A673 (cell line): Measurements from ENCODE around the gene RDH13. TPM values are rescaled to one million over a fixed set of nuclear protein-coding genes. Genes with fewer than 3 reads are reported as not detected.
"Not testable (repeated sequence)": the region's sequence is repeated elsewhere in the genome, so short reads cannot be mapped to it uniquely, and the experiment has no call there.

ENCODE experiments used
- BruUV-seq: library from RNA; stranded (reverse); fragments of 400-500 nt; replicated peaks from 2 replicates; lab custom pipeline; 2021; lab: Mats Ljungman, UMichigan
- CTCF ChIA-PET: fragments of 300-600 bp; sonication (Branson Sonifier 250); formaldehyde crosslinking; loops from one replicate; lab custom pipeline; 2022; ENCODE audit warnings: antibody characterized with exemption; lab: Charles Lee
- POLR2A ChIA-PET: fragments of 300-600 bp; sonication (Branson Sonifier 250); formaldehyde crosslinking; loops from one replicate; lab custom pipeline; 2022; ENCODE audit warnings: antibody characterized with exemption; ENCODE audit not compliant: low non-redundant PET; lab: Charles Lee
- DNase-seq: peaks from one replicate; pipeline ENCODE4 v3.0.0-alpha.2; 2015; ENCODE audit warnings: low spot score
- H3K27ac ChIP-seq: fragments of 200-600 bp; sonication (generic); 2 replicates; pipeline ENCODE4 v1.5.1; 2016; ENCODE audit warnings: mixed run types, low read depth, mild to moderate bottlenecking, mixed read lengths, antibody characterized with exemption, low read length; ENCODE audit not compliant: poor library complexity, severe bottlenecking
- H3K27me3 ChIP-seq: fragments of 200-600 bp; sonication (generic); replicated peaks from 2 replicates; pipeline ENCODE4 v1.6.1; 2017; ENCODE audit warnings: mixed run types, low read depth, mild to moderate bottlenecking, mixed read lengths, antibody characterized with exemption, low read length; ENCODE audit not compliant: insufficient read depth, poor library complexity
- H3K36me3 ChIP-seq: fragments of 200-600 bp; sonication (generic); 2 replicates; pipeline ENCODE4 v1.6.1; 2016; ENCODE audit warnings: mixed run types, mild to moderate bottlenecking, mixed read lengths, antibody characterized with exemption, low read length; ENCODE audit not compliant: insufficient read depth, poor library complexity, severe bottlenecking
- H3K4me1 ChIP-seq: fragments of 200-600 bp; sonication (generic); 2 replicates; pipeline ENCODE4 v1.6.1; 2017; ENCODE audit warnings: mixed run types, mild to moderate bottlenecking, mixed read lengths, antibody characterized with exemption, low read length; ENCODE audit not compliant: insufficient read depth, poor library complexity, severe bottlenecking
- H3K4me3 ChIP-seq: fragments of 200-600 bp; sonication (generic); 2 replicates; pipeline ENCODE4 v1.5.1; 2016; ENCODE audit warnings: low read depth, mixed run types, mild to moderate bottlenecking, mixed read lengths, low read length; ENCODE audit not compliant: poor library complexity, severe bottlenecking
- H3K9me3 ChIP-seq: fragments of 200-600 bp; sonication (generic); 2 replicates; pipeline ENCODE4 v1.6.1; 2016; ENCODE audit warnings: mixed run types, low read depth, mild to moderate bottlenecking, mixed read lengths, antibody characterized with exemption, low read length; ENCODE audit not compliant: poor library complexity, severe bottlenecking
- CTCF ChIP-seq: fragments of 300-800, 200-600 bp; sonication (generic); conservative IDR thresholded peaks from 2 replicates; pipeline ENCODE4 v1.5.1; 2017; ENCODE audit warnings: low read depth, mild to moderate bottlenecking, antibody characterized with exemption, low read length, moderate library complexity, mixed read lengths
- EZH2 ChIP-seq: fragments of 200-600 bp; sonication (generic); IDR thresholded peaks from 2 replicates; pipeline ENCODE4 v1.6.1; 2017; ENCODE audit warnings: borderline replicate concordance, low read depth, mild to moderate bottlenecking, mixed read lengths, antibody characterized with exemption, low read length; ENCODE audit not compliant: poor library complexity, severe bottlenecking
- intact Hi-C: fragments of 100-400 bp; cut with micrococcal nuclease; formaldehyde crosslinking; loops from one replicate; pipeline ENCODE4 v1.10.0; 2022; ENCODE audit not compliant: unreplicated experiment
- total RNA-seq: library from RNA; stranded (reverse); gene quantifications from 2 replicates; pipeline ENCODE4 v1.2.3, GENCODE V29; 2021

Gene RDH13
- total RNA-seq, 1 experiment from 2014 or later = 19.0 TPM

GRCh38 chr19:55006795-55007194 is 56.2 kb downstream of the RDH13 start:
- H3K27me3 ChIP-seq, DNase-seq, H3K4me1 ChIP-seq, H3K9me3 ChIP-seq, BruUV-seq, CTCF ChIA-PET, intact Hi-C loops, H3K36me3 ChIP-seq, POLR2A ChIA-PET: not testable (repeated sequence)
- H3K4me3 ChIP-seq = peak overlapping the region; percentile 51
- H3K27ac ChIP-seq = peak overlapping the region; percentile 73

- DNase-seq = peak; percentile 90
- no peaks in the 10 kb centered on the region for H3K27me3 ChIP-seq
- no peaks in the 10 kb centered on the region for H3K4me1 ChIP-seq
- ChIA-PET CTCF (no interaction called here), POLR2A (no interaction called here)
- peak overlapping the region; percentile 51 for H3K4me3 ChIP-seq
- peaks cover 2% of the 10 kb centered on the region for H3K36me3 ChIP-seq
- TSS peak; percentile 99 for BruUV-seq
- TF ChIP-seq CTCF (no peak), EZH2 (no peak)
- H3K9me3 ChIP-seq = no peaks in the 10 kb centered on the region
- intact Hi-C loops = no loop called here
- H3K27ac ChIP-seq = peak overlapping the region; percentile 73
Observed at GRCh38 chr19:55005684-55006488, 57.1 kb downstream of the RDH13 start.

GRCh38 chr19:55000761-55001160 is 62.2 kb downstream of the RDH13 start:
- Histone ChIP-seq H3K27ac (no peak overlapping the region), H3K4me3 (no peak overlapping the region), H3K36me3 (peaks cover 3% of the 10 kb centered on the region), H3K9me3 (no peaks in the 10 kb centered on the region), H3K4me1 (no peaks in the 10 kb centered on the region), H3K27me3 (no peaks in the 10 kb centered on the region)
- TF ChIP-seq EZH2 (no peak), CTCF (no peak)
- BruUV-seq = no TSS peak
- no peak for DNase-seq
- intact Hi-C loops = no loop called here
- ChIA-PET POLR2A (no interaction called here), CTCF (no interaction called here)

- H3K27ac ChIP-seq, H3K27me3 ChIP-seq, intact Hi-C loops, H3K36me3 ChIP-seq, DNase-seq, POLR2A ChIA-PET, H3K4me3 ChIP-seq, BruUV-seq, H3K9me3 ChIP-seq, H3K4me1 ChIP-seq: not testable (repeated sequence)
- CTCF ChIA-PET = interaction anchor here (0.6 kb wide), 1 partner anchor 15 kb away, joined by 7 read pairs; no protein-coding TSS in a partner anchor
Observed at GRCh38 chr19:54998751-54999239, 64.2 kb downstream of the RDH13 start.
